Right atrium auricular region (tissue), 2 donors: Measurements from ENCODE around the gene RFPL2. TPM values are rescaled to one million over a fixed set of nuclear protein-coding genes. Genes with fewer than 3 reads are reported as not detected.
"Not testable (repeated sequence)": the region's sequence is repeated elsewhere in the genome, so short reads cannot be mapped to it uniquely, and the experiment has no call there.

Experiments
- DNase-seq: peaks from one replicate; pipeline ENCODE4 v3.0.0-alpha.2; 2019; ENCODE audit warnings: low spot score
- H3K27ac ChIP-seq, 2 donors: fragments of 200-600 bp; sonication (generic); 1 replicate in 1 of 2; 2 replicates in 1 of 2; pipeline ENCODE4 v1.5.1; 2016 to 2019
- H3K27me3 ChIP-seq, 2 donors: fragments of 200-600 bp; sonication (generic); one replicate each; pipeline versions ENCODE4 v1.5.1 to v1.6.0; 2017 to 2019
- H3K36me3 ChIP-seq: fragments of 200-600 bp; sonication (generic); one replicate; pipeline ENCODE4 v1.5.1; 2016
- H3K4me1 ChIP-seq, 2 donors: fragments of 200-600 bp; sonication (generic); one replicate each; pipeline versions ENCODE4 v1.5.1 to v1.6.0; 2017 to 2019
- H3K4me3 ChIP-seq, 2 donors: fragments of 200-600 bp; sonication (generic); 1 replicate in 1 of 2; 2 replicates in 1 of 2; pipeline ENCODE4 v1.5.1; 2017 to 2019; ENCODE audit warnings: mild to moderate bottlenecking in 1 of 2, moderate library complexity in 1 of 2
- H3K9me3 ChIP-seq, 2 donors: fragments of 200-600 bp; sonication (generic); one replicate each; pipeline ENCODE4 v1.5.1; 2019
- total RNA-seq, 2 donors: library from RNA; depleted of rRNA; stranded (reverse); fragments of >200 nt; gene quantifications; one replicate each; pipeline ENCODE4 v1.1.0, GENCODE V29; 2016
- TF ChIP-seq, protein P1 (sequence below), 2 donors: fragments of 200-600 bp; sonication (generic); IDR thresholded peaks; one replicate each; pipeline ENCODE4 v1.5.1; 2019; ENCODE audit warnings: antibody characterized with exemption in 2 of 2

RFPL2 gene
- total RNA-seq, 2 donors from 2014 or later: not detected

DNA sequence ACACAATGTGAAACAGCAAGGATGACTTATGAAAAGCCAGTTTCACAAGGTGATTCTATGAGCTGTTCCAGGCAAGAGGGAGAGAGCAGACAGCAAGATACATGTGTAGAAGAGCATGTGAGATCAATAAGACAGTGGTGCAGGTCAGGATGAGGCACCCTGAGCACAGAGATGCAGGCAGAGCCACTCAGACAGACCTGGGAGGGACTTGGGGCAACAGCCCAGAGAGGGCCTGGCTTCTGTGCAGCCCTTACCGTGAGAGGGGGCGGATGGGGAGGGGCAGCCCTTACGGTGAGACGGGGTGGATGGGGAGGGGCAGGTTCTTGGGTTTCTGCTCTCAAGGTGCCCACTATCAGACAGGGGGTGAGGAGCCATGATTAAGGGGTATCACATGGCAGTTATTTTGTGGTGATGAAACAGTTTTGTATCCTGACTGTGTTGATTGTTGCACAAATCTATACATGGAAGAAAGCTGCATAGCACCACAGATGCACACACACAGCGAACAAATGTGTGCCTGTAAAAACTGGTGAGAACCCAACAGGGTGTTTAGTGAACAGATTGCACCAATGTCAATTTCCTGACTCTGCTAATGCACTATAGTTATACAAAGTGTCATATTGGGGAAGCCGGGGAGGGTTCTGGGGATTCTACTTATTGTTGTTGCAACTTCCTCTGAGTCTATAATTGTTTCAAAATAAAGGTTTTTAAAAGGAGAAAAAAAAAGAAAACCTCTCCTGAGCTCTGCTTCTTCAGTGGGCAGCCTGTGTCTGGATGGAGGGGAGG, 40.6 kb downstream of the RFPL2 start:
- TF ChIP-seq, protein P1, sequence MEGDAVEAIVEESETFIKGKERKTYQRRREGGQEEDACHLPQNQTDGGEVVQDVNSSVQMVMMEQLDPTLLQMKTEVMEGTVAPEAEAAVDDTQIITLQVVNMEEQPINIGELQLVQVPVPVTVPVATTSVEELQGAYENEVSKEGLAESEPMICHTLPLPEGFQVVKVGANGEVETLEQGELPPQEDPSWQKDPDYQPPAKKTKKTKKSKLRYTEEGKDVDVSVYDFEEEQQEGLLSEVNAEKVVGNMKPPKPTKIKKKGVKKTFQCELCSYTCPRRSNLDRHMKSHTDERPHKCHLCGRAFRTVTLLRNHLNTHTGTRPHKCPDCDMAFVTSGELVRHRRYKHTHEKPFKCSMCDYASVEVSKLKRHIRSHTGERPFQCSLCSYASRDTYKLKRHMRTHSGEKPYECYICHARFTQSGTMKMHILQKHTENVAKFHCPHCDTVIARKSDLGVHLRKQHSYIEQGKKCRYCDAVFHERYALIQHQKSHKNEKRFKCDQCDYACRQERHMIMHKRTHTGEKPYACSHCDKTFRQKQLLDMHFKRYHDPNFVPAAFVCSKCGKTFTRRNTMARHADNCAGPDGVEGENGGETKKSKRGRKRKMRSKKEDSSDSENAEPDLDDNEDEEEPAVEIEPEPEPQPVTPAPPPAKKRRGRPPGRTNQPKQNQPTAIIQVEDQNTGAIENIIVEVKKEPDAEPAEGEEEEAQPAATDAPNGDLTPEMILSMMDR (IDR thresholded peaks at IDR 0.05): no peak
- Histone ChIP-seq H3K9me3 (no peaks in the 10 kb centered on the region), H3K4me1 (no peaks in the 10 kb centered on the region), H3K36me3 (no peaks in the 10 kb centered on the region), H3K4me3 (no peak overlapping the region), H3K27ac (no peak overlapping the region), H3K27me3 (no peaks in the 10 kb centered on the region)
- DNase-seq: no peak

DNA sequence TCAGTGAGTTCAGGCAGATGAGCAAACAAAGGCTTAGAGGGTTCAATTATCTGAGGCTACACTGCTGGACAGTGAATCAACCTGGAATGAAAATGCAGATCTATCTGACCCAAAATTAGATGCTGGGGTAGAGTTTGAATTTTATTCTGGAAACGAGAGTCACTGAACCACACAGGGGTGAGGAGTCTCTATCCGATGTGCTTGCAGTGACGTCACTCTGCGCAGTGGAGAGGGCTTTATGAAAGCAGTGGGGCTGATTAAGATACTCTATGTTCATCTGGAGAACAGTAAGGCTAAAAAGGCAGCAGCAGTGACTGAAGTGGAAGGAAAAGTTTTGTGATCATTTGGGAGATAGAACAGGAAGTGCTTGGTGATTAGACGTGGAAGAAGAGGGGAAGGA, 44.5 kb downstream of the RFPL2 start:
- H3K4me3 ChIP-seq, H3K4me1 ChIP-seq, H3K9me3 ChIP-seq, DNase-seq, H3K27me3 ChIP-seq, H3K36me3 ChIP-seq, H3K27ac ChIP-seq: not testable (repeated sequence)

DNA sequence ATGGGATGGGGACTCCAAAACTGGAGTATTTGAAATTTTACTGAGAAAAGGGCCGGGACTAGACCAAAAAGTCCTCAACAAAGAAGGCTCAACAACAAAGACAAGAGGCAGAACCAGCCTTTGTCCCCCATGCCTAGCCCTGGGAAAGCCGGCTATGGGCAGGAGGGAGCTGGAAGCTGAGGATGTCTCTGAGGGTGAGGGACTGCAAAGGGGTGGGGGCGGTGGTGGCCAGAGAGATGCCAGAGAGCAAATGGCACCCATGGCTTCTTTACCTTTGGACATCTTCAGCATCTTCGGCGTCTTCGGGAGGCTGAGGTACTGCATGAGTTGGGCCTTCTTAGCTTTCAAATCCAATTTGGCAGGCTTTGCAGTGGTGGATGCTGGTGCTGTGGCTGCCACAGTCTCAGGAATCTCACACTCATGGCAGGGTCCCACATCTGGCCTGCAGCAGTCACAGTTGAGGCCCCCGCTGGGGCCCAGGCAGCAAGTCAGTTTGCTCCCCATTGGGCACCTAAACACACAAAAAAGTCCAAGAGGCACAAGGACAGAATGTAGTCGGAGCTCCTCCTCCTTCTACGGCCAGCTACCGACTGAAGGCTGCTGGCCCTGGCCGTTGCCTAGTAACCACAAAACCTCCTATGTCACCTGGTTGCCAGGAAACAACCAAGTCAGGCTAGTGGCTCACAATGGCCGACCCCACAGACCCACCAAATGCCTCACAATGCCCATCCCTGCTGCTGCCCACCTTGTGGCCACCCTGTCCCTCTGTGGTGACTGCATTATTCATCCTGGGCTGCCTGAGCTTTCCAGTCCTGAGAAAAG, 46.0 kb downstream of the RFPL2 start, which contains the start of gene C22orf42:
Gene C22orf42 (minus strand): TSS at position 592 of the 822 bp plus-strand sequence. CDS start 88 bp downstream, at position 504.
- Histone ChIP-seq H3K27ac (no peak within 1 kb of the TSS), H3K36me3 (no peaks in the 10 kb centered on the region), H3K4me3 (no peak within 1 kb of the TSS), H3K27me3 (no peaks in the 10 kb centered on the region), H3K9me3 (no peaks in the 10 kb centered on the region), H3K4me1 (no peaks in the 10 kb centered on the region)
- TF ChIP-seq, protein P1 (IDR thresholded peaks at IDR 0.05): no peak
- no peak for DNase-seq

DNA sequence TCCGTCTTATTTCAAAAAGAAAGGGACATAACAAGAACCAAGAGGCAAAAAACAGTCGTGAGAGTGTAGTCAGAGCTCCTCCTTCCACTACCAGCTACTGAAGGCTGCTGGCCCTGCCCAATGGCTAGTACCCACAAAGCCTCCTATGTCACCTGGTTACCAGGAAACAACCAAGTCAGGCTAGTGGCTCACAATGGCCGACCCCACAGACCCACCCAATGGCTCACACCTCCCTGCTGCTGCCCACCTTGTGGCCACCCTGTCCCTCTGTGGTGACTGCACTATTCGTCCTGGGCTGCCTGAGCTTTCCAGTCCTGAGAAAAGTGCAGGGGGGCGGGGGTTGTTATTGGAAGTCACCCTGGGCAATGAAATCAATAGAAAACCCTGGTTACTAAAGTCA, 47.2 kb downstream of the RFPL2 start:
- not testable (repeated sequence) for DNase-seq, H3K36me3 ChIP-seq, H3K4me1 ChIP-seq, H3K27me3 ChIP-seq, H3K9me3 ChIP-seq, H3K4me3 ChIP-seq, H3K27ac ChIP-seq

DNA sequence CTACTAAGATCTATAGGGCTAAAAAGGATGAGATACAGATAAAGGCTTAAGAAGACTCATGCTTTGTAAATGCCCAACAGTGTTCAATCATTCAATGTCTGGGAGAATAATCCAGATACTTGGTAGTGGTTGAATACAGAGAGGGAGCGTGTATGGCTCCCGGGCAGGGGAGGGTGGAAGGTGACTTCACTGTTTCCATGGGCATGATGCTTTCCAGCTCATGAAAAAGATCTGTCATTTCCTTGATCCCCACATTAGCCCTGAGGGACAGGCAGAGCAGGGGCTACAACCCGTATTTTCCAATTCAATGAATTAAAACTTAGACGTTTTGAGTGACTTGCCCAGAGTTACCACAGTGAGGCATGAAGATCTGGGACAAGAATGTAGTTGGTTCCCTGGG, 50.1 kb downstream of the RFPL2 start:
- H3K4me3 ChIP-seq, H3K36me3 ChIP-seq, H3K9me3 ChIP-seq, H3K4me1 ChIP-seq, H3K27me3 ChIP-seq, H3K27ac ChIP-seq, DNase-seq: not testable (repeated sequence)

DNA sequence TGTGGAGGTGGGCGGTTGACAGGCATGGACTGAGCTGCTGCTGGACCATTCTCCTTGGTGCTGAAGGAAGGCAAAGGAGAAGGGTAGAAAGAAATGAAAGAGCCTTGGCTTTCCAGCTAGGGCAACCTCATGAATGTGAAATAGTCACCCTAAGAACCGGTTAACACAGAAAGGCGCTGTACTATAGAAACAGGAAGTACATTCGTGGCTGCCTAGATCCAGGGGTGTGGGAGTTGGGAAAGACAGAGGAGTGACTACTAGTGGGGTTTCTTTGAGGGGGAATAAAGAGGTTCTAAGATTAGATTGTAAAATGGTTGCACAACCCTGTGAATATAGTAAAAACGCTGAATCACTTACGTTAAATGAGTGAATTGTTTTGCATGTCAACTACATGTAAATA, 53.2 kb downstream of the RFPL2 start:
- not testable (repeated sequence) for H3K9me3 ChIP-seq, H3K27ac ChIP-seq, H3K4me3 ChIP-seq, H3K27me3 ChIP-seq, DNase-seq, H3K4me1 ChIP-seq, H3K36me3 ChIP-seq

DNA sequence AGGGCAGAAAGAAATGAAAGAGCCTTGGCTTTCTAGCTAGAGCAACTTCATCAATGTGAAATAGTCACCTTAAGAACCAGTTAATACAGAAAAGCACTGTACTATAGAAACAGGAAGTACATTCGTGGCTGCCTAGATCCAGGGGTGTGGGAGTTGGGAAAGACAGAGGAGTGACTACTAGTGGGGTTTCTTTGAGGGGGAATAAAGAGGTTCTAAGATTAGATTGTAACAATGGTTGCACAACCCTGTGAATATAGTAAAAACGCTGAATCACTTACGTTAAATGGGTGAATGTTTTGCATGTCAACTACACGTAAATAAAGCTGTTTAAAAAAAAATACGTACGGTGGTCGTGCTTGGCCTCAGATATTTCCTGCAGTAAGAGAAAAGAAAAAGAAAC, 54.2 kb downstream of the RFPL2 start:
- H3K36me3 ChIP-seq, H3K27me3 ChIP-seq, DNase-seq, H3K9me3 ChIP-seq, H3K27ac ChIP-seq, H3K4me3 ChIP-seq, H3K4me1 ChIP-seq: not testable (repeated sequence)

DNA sequence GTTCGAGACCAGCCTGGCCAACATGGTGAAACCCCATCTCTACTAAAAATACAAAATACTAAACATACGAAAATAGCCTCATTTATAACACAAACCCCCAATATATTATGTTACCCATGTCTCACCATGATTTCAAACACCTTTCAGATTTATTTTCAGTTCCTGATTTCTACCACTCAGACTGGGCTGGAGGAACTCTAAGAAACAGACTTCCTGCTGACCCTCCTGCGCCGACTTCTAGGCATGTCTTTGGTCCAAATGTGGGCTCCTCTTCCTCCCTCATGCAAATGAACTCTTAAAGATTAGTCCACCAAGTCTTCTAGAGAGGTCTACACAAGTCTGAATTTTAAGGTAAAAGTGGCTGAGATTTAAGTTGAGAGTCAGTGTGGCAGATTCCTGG, 56.5 kb downstream of the RFPL2 start:
- not testable (repeated sequence) for H3K27ac ChIP-seq, H3K27me3 ChIP-seq, H3K9me3 ChIP-seq, DNase-seq, H3K4me1 ChIP-seq, H3K4me3 ChIP-seq, H3K36me3 ChIP-seq

DNA sequence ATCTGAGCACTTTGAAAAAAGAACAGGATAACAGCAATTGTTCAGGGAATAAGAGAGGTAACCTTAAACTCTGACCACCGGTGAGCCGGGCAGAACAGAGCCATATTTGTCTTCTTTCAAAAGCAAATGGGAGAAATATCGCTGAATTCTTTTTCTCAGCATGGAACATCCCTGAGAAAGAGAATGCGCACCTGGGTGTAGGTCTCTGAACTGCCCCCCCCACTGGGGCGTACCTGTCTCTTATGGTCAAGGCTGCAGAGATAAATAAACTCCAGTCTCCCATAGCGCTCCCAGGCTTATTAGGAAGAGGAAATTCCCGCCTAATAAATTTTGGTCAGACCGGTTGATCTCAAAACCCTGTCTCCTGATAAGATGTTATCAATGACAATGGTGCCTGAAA, 57.7 kb downstream of the RFPL2 start:
- H3K4me1 ChIP-seq, H3K9me3 ChIP-seq, H3K36me3 ChIP-seq, H3K27ac ChIP-seq, H3K27me3 ChIP-seq, H3K4me3 ChIP-seq, DNase-seq: not testable (repeated sequence)
